Activated CD4-positive, alpha-beta T cell treated with anti-CD3 and anti-CD28 coated beads, Interleukin-2, Interleukin-4, amounts not matched to agents 100 ng/mL and 50 ng/mL, durations not matched to agents 16 hours and 8 hours (primary cell): ENCODE results near the gene RAB11FIP4.
A peak's percentile ranks its signal among the peaks of the same experiment; 100 is the strongest.

Experiments used
- DNase-seq: peaks from one replicate; pipeline ENCODE4 v3.0.0-alpha.2; 2020; ENCODE audit warnings: low spot score

RAB11FIP4 gene

DNA sequence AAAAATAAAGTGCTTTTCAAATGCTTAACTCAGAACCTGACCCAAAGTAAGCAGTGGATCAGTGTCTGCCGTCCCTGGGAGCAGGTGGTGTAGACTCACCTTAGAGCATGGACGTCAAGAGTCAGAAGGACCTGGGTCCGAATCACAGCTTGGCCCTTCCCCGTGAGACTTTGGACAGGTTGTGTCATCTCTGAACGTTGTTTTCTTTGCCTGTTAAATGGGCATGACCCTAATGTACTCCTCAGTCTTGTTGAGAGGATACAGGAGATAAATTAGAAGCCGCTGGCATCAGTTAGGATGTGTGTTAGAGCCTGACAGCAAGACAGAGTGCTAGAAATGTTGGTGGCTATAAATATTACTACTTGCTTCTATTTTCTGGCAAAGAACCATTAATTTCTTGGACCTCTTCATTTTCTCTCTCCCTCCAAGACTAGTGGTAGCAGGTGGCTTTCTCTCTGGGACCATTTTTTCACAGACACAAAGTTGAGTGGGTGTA, 68.8 kb downstream of the RAB11FIP4 start:
- no peak for DNase-seq

DNA sequence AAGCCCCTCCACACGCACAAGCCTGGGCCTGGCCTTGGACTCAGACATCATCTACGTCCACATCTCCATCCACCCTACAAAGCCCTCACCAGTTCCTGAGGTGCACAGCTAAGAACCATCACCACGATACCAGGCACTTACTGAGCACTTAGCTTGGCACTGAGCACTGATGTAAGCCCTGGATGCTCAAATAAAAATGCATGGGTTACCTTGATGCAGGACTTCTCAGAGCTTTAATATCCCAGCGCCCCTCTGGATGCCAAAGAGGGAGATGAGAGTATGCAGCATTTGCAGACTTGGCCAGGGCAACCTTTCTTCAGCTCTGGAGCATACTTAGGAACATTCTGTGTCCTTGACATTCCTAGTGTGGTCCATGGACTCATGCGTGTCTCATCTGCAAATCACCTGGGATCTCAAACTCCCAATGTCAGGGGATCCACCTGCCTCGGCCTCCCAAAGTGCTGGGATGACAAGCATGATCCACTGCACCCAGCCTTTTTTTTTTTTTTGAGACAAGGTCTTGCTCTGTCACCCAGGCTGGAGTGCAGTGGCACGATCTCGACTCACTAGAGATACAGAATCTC, 69.8 kb downstream of the RAB11FIP4 start:
- no peak for DNase-seq

- no peak for DNase-seq
Measured at GRCh38 chr17:31462261-31462660, 70.8 kb downstream of the RAB11FIP4 start.

DNA sequence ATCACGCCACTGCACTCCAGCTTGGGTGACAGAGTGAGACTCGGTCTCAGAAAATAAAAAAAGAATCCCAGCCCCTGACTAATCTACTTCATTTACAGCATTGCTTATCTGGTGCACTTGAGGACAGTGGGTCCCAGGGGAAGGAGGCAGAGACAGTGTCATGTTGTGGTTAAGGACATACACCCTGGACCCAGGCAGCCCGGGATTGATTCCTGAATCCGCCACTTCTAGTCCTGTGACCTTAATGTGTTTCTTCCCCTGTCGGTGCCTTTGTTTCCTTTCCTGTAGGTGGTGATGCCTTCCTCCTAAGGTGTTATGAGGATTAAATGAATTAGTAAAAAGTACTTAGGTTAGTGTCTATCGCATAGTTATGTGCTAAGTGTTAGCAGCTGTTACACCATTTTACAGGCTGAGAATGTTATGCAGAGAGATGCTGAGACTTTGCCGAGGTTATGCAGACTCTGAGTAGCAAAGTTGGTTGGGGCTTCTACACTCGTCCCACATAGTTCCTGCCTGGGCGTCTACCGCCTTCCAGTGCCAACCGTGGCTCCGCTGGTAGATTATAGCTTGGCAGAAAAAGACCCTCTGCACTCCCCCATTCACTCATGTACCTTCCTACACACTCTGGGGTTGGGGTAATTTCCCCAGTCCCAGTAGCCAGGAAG, 74.8 kb downstream of the RAB11FIP4 start:
- DNase-seq: no peak

DNA sequence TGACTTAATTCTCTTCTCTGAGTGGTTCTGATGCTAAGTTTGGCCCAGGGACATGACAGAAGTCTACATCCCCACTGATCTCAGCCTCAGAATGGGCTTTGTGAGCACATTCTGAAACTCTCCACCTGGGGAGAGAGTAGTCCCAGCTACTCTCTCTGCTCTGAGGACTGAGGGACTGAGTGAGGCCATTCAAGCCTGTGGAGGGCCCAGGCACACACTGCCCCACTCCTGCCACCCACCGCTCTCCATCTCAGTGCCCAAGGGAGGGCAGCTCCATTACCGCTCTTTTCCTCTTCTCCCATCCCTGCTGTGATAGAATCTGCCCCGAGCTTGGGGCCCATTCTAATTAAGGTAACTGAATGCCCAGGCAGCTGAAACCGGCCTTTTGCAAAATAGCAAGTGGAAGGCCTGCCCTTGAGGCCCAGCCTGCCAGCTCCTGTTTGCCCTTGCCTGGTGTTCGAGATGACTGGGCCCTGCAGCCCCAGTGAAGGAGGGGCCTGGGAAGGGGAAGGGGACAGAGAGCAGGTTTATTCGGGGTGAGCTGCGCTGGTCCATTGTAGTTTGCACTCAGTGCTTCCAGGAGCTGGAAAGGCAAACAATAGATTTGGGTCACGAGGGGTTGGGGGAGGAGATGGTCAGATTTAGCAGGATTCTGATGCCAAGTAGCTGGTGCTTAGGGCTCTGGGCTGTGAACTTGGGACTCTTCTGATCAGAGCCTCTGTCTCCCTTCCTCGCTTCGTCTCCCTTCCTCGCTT, 76.2 kb downstream of the RAB11FIP4 start:
- no peak for DNase-seq

DNA sequence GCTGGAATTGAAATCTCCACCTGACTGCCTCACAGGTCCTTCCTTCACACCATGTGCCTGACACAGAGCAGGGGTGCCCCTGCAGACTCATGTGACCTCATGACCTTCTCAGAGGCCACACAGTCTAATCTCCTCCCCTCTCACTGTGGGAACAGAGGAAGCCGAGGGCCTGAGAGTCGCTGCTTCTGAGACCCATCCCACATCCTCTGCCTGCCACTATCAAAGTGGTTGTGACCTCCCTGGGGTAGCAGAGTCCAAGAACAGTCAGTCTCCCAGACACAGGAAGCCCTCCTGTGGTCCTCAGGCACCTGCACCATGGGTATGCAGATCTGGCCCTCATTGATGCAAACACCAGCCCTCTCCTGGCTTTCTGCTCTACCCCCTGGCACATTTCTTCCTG, 78.5 kb downstream of the RAB11FIP4 start:
- DNase-seq: peak; percentile 11

DNA sequence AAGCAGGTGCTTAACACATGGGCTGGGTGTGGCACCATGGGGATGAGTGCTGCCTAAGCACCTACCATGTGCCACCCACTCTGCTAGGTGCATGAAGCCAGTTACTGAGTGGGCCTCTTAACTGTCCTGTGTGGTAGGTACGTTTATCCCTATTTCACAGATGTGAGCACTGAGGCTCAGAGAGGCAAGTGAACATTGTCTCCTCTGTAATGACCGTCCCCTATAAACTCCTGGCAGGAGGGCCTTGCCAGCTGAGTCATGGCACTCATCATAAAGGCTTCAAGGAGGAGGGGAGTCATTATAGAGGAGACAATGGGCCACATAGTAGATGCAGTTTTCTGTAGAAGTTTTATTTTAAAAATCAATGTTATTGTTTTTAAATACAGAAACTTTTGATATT, 79.1 kb downstream of the RAB11FIP4 start:
- DNase-seq: no peak

DNA sequence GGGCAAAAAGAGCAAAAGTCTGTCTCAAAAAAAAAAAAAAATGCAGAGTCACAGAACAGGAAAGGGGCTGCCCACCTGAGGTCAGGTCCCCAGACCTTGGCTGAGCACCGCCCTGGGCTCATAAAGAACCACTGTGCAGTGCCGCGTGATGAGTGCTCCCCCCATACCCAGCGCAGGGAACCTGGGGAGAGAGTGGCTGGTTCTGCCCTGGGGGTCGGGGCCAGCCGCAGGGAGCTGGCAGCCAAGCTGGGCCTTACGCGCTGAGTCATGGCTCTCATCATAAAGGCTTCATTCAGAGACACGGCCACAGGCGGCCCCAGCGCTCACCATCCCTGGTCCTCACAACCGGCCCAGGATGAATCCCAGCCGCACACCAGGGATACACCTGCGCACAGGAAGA, 80.7 kb downstream of the RAB11FIP4 start:
- no peak for DNase-seq

DNA sequence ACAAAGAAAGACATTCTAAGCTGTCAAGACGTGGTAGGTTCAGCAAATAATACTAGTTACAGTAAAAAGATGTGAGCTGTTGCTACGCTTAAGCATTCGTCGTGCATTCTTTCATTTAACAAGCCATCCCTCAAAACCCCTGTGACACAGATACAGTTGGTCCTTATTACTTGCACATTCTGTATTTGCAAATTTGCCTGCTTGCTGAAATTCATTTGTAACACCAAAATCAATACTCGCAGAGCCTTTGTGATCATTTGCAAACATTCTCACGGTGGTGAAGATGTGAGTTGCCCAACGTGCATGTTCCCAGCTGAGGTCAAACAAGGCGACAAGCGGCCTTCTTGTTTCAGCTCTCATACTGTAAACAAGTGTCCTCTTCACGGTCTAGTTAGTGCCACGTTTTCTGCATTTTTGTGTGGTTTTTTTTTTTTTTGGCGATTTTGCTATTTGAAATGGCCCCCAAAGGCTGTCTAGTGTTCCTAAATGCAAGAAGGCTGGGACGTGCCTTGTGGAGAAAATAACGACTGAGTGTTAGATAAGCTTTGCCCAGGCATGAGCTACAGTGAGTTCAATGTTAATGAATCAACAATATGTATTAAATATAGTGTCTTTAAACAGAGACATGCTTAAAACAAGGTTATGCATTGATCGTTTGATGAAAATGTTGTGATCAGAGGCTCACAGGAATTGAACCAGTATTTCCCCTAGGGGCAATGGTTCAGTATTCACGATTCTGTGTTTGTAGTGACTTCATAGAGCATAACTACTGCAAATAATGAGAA, 84.1 kb downstream of the RAB11FIP4 start:
- no peak for DNase-seq

DNA sequence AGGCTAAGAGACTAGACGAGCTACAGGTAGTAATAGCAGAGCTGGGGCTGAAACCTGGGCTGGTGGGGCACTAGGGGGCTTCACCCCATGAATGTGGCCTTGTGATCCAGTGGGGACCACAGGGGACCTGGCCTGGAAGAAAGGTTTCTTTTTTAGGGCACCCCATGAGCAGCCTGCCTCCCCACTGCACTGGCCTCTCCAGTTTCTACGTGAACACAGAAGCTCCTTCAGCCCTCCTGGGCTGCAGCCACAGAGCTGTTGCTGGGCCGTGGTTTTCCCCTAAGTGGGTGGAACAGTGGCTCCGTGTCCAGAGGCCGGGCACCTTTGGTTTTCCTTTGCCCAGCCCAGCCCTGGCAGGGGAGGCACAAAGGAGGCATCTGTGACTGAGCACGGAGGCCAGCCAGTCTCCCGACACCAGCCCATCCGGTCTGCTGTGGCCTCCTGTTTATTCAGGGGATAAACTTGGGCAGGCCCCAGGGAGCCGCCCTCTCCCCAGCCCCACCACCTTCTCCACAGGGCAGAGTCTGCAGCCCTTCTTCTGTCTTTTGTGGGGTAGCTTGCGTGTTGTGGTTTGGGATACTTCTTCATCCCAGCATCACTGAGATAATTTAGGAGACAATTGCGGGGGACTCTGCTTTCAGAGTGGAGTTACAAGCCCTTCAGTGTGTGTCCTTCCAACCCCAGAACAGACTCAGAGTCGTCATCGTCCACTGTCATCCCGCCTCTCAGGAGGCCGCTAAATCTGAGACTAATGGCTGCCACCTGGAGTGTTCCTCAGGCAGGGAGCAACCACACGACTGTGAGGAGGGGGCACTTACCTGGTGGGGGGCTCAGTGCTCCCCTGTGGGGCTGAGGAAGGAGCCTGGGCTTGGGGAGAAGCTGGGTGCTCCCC, 85.3 kb downstream of the RAB11FIP4 start:
- no peak for DNase-seq

- DNase-seq: no peak
Measured at GRCh38 chr17:31477417-31478055, 86.1 kb downstream of the RAB11FIP4 start.

GRCh38 chr17:31479062-31479408, 87.6 kb downstream of the RAB11FIP4 start:
- DNase-seq: no peak

GRCh38 chr17:31479524-31479923, 88.0 kb downstream of the RAB11FIP4 start:
- no peak for DNase-seq

- DNase-seq: no peak
Measured at GRCh38 chr17:31480067-31480466, 88.6 kb downstream of the RAB11FIP4 start.

- DNase-seq: no peak
Measured at GRCh38 chr17:31480904-31481782, 89.7 kb downstream of the RAB11FIP4 start.

- no peak for DNase-seq
Measured at GRCh38 chr17:31481783-31482081, 90.3 kb downstream of the RAB11FIP4 start.

DNA sequence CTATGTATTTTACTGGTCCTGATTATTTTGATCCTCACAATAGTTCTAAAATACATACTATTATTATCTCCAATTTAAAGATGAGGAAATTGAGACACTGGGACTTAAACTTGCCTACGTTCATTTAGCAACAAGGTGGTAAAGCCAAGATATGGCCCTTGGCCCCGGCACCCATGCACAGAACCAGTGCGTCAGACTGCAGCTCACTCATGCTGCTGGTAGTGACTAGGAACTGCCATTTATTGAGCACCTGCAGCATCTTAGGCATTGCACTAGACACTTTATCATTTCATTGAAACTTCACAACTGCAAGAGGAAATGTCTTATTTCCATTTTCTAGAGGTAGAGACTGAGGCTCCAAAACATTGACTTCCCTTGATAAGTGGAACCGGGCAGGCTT, 93.3 kb downstream of the RAB11FIP4 start:
- no peak for DNase-seq

DNA sequence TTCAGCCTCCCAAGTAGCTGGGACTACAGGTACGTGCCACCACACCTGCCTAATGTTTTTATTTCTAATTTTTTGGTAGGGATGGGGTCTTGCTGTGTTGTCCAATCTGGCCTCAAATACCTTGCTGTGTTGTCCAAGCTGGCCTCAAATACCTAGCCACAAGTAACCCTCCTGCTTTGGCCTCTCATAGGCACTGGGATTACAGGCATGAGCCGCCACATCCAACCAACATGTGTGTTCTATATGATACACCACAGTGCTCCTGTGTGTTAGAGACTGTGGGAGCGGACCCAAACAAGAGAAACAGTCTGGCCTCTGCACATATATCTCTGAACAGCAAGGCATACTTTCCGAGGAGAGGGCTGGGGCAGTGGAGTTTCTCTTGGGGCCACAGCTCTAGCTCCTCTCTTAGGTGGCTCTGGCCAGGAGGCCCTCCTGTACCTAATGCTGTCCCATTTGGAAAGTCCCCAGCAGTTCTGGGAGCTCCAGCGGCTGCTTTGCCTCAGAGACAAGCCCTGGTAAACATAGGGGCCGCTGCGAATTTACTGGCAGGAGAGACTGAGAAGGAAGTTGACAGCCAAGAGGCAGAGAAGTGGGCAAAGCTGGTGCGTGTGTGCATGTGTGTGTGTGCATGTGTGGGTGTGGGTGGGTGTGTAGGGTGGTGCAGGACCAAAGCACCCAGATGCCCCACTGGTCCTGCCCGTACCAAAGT, 95.0 kb downstream of the RAB11FIP4 start:
- DNase-seq: no peak

DNA sequence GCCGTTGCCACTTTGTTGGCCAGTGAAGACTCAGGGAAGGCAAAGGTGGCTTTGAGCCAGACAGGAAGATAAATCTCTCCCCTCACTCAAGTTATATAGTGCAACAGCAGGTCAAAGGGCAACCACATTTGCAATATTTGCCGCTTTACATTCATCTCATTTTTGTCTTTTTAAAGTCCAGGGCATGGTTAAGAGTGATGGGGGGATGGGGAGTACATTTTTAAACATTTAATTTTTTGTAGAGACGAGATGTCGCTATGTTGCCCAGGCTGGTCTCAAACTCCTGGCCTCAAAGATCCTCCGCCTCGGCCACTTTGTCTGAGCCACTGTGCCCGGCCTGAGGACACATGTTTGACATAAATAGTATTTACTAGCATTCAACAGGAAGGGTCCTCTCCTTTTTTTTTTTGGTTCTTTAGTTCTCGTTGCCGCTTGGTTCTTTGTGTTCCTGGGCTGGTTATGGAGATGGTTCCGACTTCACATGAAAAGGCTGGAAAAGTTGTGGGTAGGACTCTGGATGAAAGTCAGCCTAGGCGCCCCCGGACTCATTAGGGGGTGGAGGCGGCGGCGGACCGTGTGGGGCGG, 95.7 kb downstream of the RAB11FIP4 start:
- no peak for DNase-seq
